ENCODE results near the gene PIF1. TPM values are rescaled to one million over a fixed set of nuclear protein-coding genes. Genes with fewer than 3 reads are reported as not detected.

PIF1 gene
- total RNA-seq, 5 donors from 2014 or later (not counting 1 experiment from before 2014, with no cell fraction given): 0.88 to 4.1 (median 1.1) TPM

DNA sequence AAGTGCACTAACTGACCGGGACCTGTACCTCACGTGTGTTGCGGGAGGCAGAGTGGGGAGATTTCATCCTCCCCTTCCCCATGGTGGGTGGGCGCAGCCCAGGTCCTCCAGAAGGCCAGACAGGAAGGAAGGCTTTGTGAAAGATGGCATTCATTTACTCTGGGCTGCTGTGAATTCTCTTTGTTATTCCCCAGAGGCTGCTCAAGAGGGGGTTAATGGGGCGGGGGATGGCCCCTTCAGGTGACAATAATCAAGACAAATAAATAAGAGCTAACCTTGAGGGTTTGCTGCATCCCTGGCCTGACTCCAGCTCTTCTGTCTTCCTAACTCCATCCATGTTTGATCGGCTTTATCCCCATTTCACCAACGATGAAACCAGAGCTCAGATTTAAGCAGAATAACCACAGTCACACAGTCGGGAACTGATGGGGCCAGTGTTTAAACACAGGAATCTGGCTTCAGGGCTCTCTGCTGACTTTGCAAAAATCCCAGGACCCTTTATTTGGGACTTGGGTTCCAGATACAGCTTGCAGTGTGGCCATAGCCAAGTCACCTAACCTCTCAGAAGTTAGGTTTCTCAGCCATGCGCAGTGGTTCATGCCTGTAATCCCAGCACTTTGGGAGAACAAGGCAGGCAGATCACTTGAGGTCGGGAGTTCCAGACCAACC, 16.5 kb downstream of the PIF1 start:
- no peaks in the 10 kb centered on the region for H3K36me3 ChIP-seq (ENCODE audit: control insufficient read depth in 2 of 2, extremely low read depth in 1 of 2, insufficient read depth in 1 of 2, low read length in 1 of 2)
- ATAC-seq (replicated peaks in 1 of 4) (no peak), DNase-seq (no peak)
- Mint-ChIP-seq H3K4me3 (no peak overlapping the region), H3K36me3 (no peaks in the 10 kb centered on the region), H3K4me1 (peaks cover 0 to 6% (median 1%) of the 10 kb centered on the region in 3 donors), H3K27ac (no peak overlapping the region), H3K9me3 (no peaks in the 10 kb centered on the region), H3K27me3 (peaks cover 0 to 2% of the 10 kb centered on the region in 2 donors)
- POLR2A ChIA-PET: no interaction called here
- H3K27ac ChIP-seq (ENCODE audit: low read length): no peak overlapping the region
- CTCF ChIA-PET: interaction anchor here (0.6 to 1.8 kb wide), 4 partner anchors 42 to 1515 kb away, joined by 3 to 5 read pairs (median 3); no protein-coding TSS in a partner anchor
- WGBS (ENCODE audit: insufficient coverage): 81% methylated on average over 5 of the region's 10 CpGs
- H3K27me3 ChIP-seq (replicated peaks in 1 of 2; ENCODE audit: control insufficient read depth in 2 of 2, extremely low read depth in 1 of 2, insufficient read depth in 2 of 2, low read length in 1 of 2): peaks cover 0 to 22% of the 10 kb centered on the region in 2 experiments
- no peak overlapping the region for H3K4me3 ChIP-seq (ENCODE audit: control insufficient read depth in 1 of 2, extremely low read depth in 1 of 2, low read length in 1 of 2)
- H3K9me3 ChIP-seq: no peaks in the 10 kb centered on the region
- peaks cover 0 to 6% of the 10 kb centered on the region in 2 experiments for H3K4me1 ChIP-seq (ENCODE audit: control insufficient read depth in 1 of 2, extremely low read depth in 1 of 2, insufficient read depth in 2 of 2, low read length in 2 of 2)

GRCh38 chr15:64807751-64808222, 17.7 kb downstream of the PIF1 start:
- Histone ChIP-seq H3K27ac (ENCODE audit: low read length) (no peak overlapping the region), H3K27me3 (replicated peaks in 1 of 2; ENCODE audit: control insufficient read depth in 2 of 2, extremely low read depth in 1 of 2, insufficient read depth in 2 of 2, low read length in 1 of 2) (peaks cover 0 to 22% of the 10 kb centered on the region in 2 experiments), H3K36me3 (ENCODE audit: control insufficient read depth in 2 of 2, extremely low read depth in 1 of 2, insufficient read depth in 1 of 2, low read length in 1 of 2) (no peaks in the 10 kb centered on the region), H3K4me3 (ENCODE audit: control insufficient read depth in 1 of 2, extremely low read depth in 1 of 2, low read length in 1 of 2) (no peak overlapping the region), H3K9me3 (no peaks in the 10 kb centered on the region), H3K4me1 (ENCODE audit: control insufficient read depth in 1 of 2, extremely low read depth in 1 of 2, insufficient read depth in 2 of 2, low read length in 2 of 2) (peaks cover 0 to 6% of the 10 kb centered on the region in 2 experiments)
- no CpG with 5 or more reads among the region's 6 CpGs for WGBS (ENCODE audit: insufficient coverage)
- H3K4me3 Mint-ChIP-seq: no peak overlapping the region
- DNase-seq (no peak), ATAC-seq (replicated peaks in 1 of 4) (no peak)
- H3K9me3 Mint-ChIP-seq: no peaks in the 10 kb centered on the region
- H3K27me3 Mint-ChIP-seq: peaks cover 0 to 2% of the 10 kb centered on the region in 2 donors
- H3K36me3 Mint-ChIP-seq: no peaks in the 10 kb centered on the region
- CTCF ChIA-PET: no interaction called here
- H3K4me1 Mint-ChIP-seq: peaks cover 0 to 6% (median 1%) of the 10 kb centered on the region in 3 donors
- H3K27ac Mint-ChIP-seq: no peak overlapping the region
- POLR2A ChIA-PET: interaction anchor here in 1 of 2 donors (0.6 kb wide), 1 partner anchor 37 kb away, joined by 3 read pairs; no protein-coding TSS in a partner anchor

DNA sequence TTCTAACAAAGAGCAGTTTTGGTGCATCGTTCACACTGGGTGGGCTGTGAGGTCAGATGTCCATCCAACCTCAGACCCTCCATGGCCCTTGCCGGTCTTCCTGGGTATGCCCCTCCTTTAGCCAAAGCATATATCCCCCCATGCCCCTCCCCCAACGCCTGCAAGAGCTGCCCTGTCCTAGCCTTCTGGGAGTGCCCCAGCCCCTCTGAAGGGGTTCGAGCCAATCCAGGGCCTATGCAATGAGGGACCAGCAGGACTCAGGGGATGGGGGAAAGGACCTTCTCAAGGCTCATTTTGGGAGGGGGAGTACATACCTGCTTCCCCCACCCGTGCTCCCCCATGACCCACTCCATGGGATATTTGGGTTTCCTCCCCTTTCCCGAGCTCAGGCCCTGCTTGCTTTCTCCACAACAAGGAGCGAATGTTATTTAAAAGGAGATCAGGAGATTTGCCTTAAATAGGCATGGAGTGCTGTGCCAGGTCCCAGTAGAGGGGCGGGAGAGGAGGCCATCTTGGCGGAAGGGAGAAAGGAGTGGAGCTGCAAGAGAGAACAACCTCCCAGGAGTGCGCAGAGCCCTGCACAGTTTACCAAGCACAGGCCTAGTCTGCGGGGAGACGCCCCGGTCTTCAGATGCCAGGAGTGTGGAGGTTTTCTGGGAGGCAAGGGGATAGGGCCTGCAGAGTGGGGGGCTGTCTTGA, 18.2 kb downstream of the PIF1 start:
- no peak for ATAC-seq (replicated peaks in 1 of 4)
- POLR2A ChIA-PET: interaction anchor here in 1 of 2 donors (0.6 kb wide), 1 partner anchor 38 kb away, joined by 3 read pairs; no protein-coding TSS in a partner anchor
- Mint-ChIP-seq H3K9me3 (no peaks in the 10 kb centered on the region), H3K27me3 (peaks cover 0 to 2% of the 10 kb centered on the region in 2 donors), H3K4me1 (peaks cover 0 to 6% (median 1%) of the 10 kb centered on the region in 3 donors), H3K27ac (no peak overlapping the region), H3K36me3 (no peaks in the 10 kb centered on the region), H3K4me3 (no peak overlapping the region)
- 100% methylated on average over 2 of the region's 13 CpGs for WGBS (ENCODE audit: insufficient coverage)
- CTCF ChIA-PET: interaction anchor here in 1 of 2 donors (1.0 kb wide), 1 partner anchor 15 kb away, joined by 3 read pairs; no protein-coding TSS in a partner anchor
- Histone ChIP-seq H3K4me3 (ENCODE audit: control insufficient read depth in 1 of 2, extremely low read depth in 1 of 2, low read length in 1 of 2) (no peak overlapping the region), H3K9me3 (no peaks in the 10 kb centered on the region), H3K27me3 (replicated peaks in 1 of 2; ENCODE audit: control insufficient read depth in 2 of 2, extremely low read depth in 1 of 2, insufficient read depth in 2 of 2, low read length in 1 of 2) (peaks cover 0 to 22% of the 10 kb centered on the region in 2 experiments), H3K4me1 (ENCODE audit: control insufficient read depth in 1 of 2, extremely low read depth in 1 of 2, insufficient read depth in 2 of 2, low read length in 2 of 2) (peaks cover 0 to 6% of the 10 kb centered on the region in 2 experiments), H3K36me3 (ENCODE audit: control insufficient read depth in 2 of 2, extremely low read depth in 1 of 2, insufficient read depth in 1 of 2, low read length in 1 of 2) (no peaks in the 10 kb centered on the region), H3K27ac (ENCODE audit: low read length) (no peak overlapping the region)
- DNase-seq: no peak

- Histone ChIP-seq H3K4me3 (ENCODE audit: control insufficient read depth in 1 of 2, extremely low read depth in 1 of 2, low read length in 1 of 2) (no peak overlapping the region), H3K27ac (ENCODE audit: low read length) (no peak overlapping the region), H3K4me1 (ENCODE audit: control insufficient read depth in 1 of 2, extremely low read depth in 1 of 2, insufficient read depth in 2 of 2, low read length in 2 of 2) (peaks cover 0 to 9% of the 10 kb centered on the region in 2 experiments), H3K9me3 (no peaks in the 10 kb centered on the region), H3K27me3 (replicated peaks in 1 of 2; ENCODE audit: control insufficient read depth in 2 of 2, extremely low read depth in 1 of 2, insufficient read depth in 2 of 2, low read length in 1 of 2) (peaks cover 0 to 22% of the 10 kb centered on the region in 2 experiments), H3K36me3 (ENCODE audit: control insufficient read depth in 2 of 2, extremely low read depth in 1 of 2, insufficient read depth in 1 of 2, low read length in 1 of 2) (no peaks in the 10 kb centered on the region)
- H3K4me1 Mint-ChIP-seq: peaks cover 0 to 6% (median 4%) of the 10 kb centered on the region in 3 donors
- ChIA-PET CTCF (interaction anchor here in 1 of 2 donors (1.0 kb wide), 1 partner anchor 16 kb away, joined by 3 read pairs; no protein-coding TSS in a partner anchor), POLR2A (no interaction called here)
- 79% methylated on average over 6 of the region's 6 CpGs for WGBS (ENCODE audit: insufficient coverage)
- H3K4me3 Mint-ChIP-seq: no peak overlapping the region
- peaks cover 0 to 2% of the 10 kb centered on the region in 2 donors for H3K27me3 Mint-ChIP-seq
- DNase-seq (no peak), ATAC-seq (replicated peaks in 1 of 4) (no peak)
- H3K9me3 Mint-ChIP-seq: no peaks in the 10 kb centered on the region
- peak overlapping the region in 1 of 2 donors; percentile 23 for H3K27ac Mint-ChIP-seq
- H3K36me3 Mint-ChIP-seq: no peaks in the 10 kb centered on the region
Observed at GRCh38 chr15:64806509-64806908, 18.9 kb downstream of the PIF1 start.

DNA sequence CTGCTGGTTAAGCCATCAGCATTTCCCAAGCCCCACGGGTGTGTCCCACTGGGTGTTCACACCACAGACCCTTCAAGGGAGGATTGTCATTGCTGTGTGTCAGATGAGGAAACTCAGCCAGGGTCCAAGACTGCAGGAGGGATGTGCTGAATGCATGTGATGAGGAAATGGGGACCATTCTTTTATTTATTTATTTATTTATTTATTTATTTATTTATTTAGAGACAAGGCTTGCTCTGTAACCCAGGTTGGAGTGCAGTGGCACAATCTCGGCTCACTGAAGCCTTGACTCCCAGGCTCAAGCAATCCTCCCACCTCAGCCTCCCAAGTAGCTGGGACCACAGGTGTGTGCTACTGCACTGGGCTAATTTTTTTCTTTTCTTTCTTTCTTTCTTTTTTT, 20.8 kb downstream of the PIF1 start:
- CTCF ChIA-PET: no interaction called here
- Histone ChIP-seq H3K27me3 (replicated peaks in 1 of 2; ENCODE audit: control insufficient read depth in 2 of 2, extremely low read depth in 1 of 2, insufficient read depth in 2 of 2, low read length in 1 of 2) (peaks cover 0 to 18% of the 10 kb centered on the region in 2 experiments), H3K4me1 (ENCODE audit: control insufficient read depth in 1 of 2, extremely low read depth in 1 of 2, insufficient read depth in 2 of 2, low read length in 2 of 2) (peaks cover 0 to 4% of the 10 kb centered on the region in 2 experiments), H3K27ac (ENCODE audit: low read length) (no peak overlapping the region), H3K4me3 (ENCODE audit: control insufficient read depth in 1 of 2, extremely low read depth in 1 of 2, low read length in 1 of 2) (no peak overlapping the region), H3K9me3 (no peaks in the 10 kb centered on the region), H3K36me3 (ENCODE audit: control insufficient read depth in 2 of 2, extremely low read depth in 1 of 2, insufficient read depth in 1 of 2, low read length in 1 of 2) (no peaks in the 10 kb centered on the region)
- ATAC-seq (replicated peaks in 1 of 4) (no peak), DNase-seq (no peak)
- peaks cover 0 to 2% of the 10 kb centered on the region in 2 donors for H3K27me3 Mint-ChIP-seq
- H3K4me1 Mint-ChIP-seq: peaks cover 0 to 2% (median 0%) of the 10 kb centered on the region in 3 donors
- H3K4me3 Mint-ChIP-seq: no peak overlapping the region
- H3K36me3 Mint-ChIP-seq: no peaks in the 10 kb centered on the region
- no peak overlapping the region for H3K27ac Mint-ChIP-seq
- WGBS (ENCODE audit: insufficient coverage): 0% methylated on average over 1 of the region's 2 CpGs
- H3K9me3 Mint-ChIP-seq: no peaks in the 10 kb centered on the region
- POLR2A ChIA-PET: no interaction called here

GRCh38 chr15:64803526-64803925, 21.9 kb downstream of the PIF1 start:
- no peak overlapping the region for H3K27ac ChIP-seq (ENCODE audit: low read length)
- no CpG with 5 or more reads among the region's 1 CpG for WGBS (ENCODE audit: insufficient coverage)
- POLR2A ChIA-PET: interaction anchor here in 1 of 2 donors (0.6 kb wide), 1 partner anchor 24 kb away, joined by 3 read pairs; no protein-coding TSS in a partner anchor

More at GRCh38 chr15:64803526-64803925, 21.9 kb downstream of the PIF1 start:
- CTCF ChIA-PET: interaction anchor here (0.7 to 0.8 kb wide), 3 partner anchors 221 to 404 kb away, joined by 3 to 5 read pairs (median 3); no protein-coding TSS in a partner anchor
- H3K36me3 ChIP-seq (ENCODE audit: control insufficient read depth in 2 of 2, extremely low read depth in 1 of 2, insufficient read depth in 1 of 2, low read length in 1 of 2): no peaks in the 10 kb centered on the region
- Mint-ChIP-seq H3K4me3 (no peak overlapping the region), H3K27me3 (peaks cover 0 to 2% of the 10 kb centered on the region in 2 donors), H3K27ac (no peak overlapping the region), H3K4me1 (peaks cover 0 to 2% (median 0%) of the 10 kb centered on the region in 3 donors), H3K9me3 (no peaks in the 10 kb centered on the region), H3K36me3 (no peaks in the 10 kb centered on the region)
- peaks cover 0 to 14% of the 10 kb centered on the region in 2 experiments for H3K27me3 ChIP-seq (replicated peaks in 1 of 2; ENCODE audit: control insufficient read depth in 2 of 2, extremely low read depth in 1 of 2, insufficient read depth in 2 of 2, low read length in 1 of 2)
- no peak overlapping the region for H3K4me3 ChIP-seq (ENCODE audit: control insufficient read depth in 1 of 2, extremely low read depth in 1 of 2, low read length in 1 of 2)
- H3K9me3 ChIP-seq: no peaks in the 10 kb centered on the region
- peaks cover 0 to 3% of the 10 kb centered on the region in 2 experiments for H3K4me1 ChIP-seq (ENCODE audit: control insufficient read depth in 1 of 2, extremely low read depth in 1 of 2, insufficient read depth in 2 of 2, low read length in 2 of 2)
- ATAC-seq (replicated peaks in 1 of 4): no peak
- DNase-seq: no peak
